Measurements from ENCODE around the gene NATD1.

The NATD1 gene

GRCh38 chr17:21275047-21275578 is 21.9 kb upstream of the NATD1 start:
- DNase-seq = no peak

- peak; percentile 20 for DNase-seq
These were observed 19.9 kb upstream of the NATD1 start for GRCh38 chr17:21272881-21273792.

DNA sequence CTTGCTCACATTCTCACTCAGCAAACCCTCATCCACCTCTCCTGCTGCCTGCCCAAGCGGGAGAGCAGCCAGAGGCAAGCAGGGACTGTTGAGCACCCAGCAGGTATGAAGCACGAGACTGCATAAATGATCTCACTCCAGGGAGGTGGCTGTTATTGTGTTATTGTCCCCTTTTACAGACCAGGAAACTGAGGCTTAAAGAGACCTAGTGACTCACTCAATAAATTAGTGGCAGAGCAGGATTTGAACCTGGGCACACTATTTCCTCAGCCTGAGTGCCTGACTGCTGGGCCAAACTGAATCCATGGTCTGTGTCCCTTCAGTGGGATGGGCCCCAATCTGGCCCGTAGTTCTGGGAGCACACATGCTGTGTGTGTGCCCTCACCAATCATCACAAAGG is 19.0 kb upstream of the NATD1 start:
- DNase-seq = no peak

GRCh38 chr17:21271454-21272183 is 18.4 kb upstream of the NATD1 start:
- no peak for DNase-seq

- DNase-seq = no peak
These were observed 16.2 kb upstream of the NATD1 start for GRCh38 chr17:21269394-21269793.

- no peak for DNase-seq
These were observed 15.5 kb upstream of the NATD1 start for GRCh38 chr17:21268596-21269188.

- DNase-seq = no peak
These were observed 10.2 kb upstream of the NATD1 start for GRCh38 chr17:21263376-21263775.

- no peak for DNase-seq
These were observed 9.2 kb upstream of the NATD1 start for GRCh38 chr17:21262259-21262993.

- DNase-seq = no peak
These were observed 5.4 kb upstream of the NATD1 start for GRCh38 chr17:21258593-21258992.

DNA sequence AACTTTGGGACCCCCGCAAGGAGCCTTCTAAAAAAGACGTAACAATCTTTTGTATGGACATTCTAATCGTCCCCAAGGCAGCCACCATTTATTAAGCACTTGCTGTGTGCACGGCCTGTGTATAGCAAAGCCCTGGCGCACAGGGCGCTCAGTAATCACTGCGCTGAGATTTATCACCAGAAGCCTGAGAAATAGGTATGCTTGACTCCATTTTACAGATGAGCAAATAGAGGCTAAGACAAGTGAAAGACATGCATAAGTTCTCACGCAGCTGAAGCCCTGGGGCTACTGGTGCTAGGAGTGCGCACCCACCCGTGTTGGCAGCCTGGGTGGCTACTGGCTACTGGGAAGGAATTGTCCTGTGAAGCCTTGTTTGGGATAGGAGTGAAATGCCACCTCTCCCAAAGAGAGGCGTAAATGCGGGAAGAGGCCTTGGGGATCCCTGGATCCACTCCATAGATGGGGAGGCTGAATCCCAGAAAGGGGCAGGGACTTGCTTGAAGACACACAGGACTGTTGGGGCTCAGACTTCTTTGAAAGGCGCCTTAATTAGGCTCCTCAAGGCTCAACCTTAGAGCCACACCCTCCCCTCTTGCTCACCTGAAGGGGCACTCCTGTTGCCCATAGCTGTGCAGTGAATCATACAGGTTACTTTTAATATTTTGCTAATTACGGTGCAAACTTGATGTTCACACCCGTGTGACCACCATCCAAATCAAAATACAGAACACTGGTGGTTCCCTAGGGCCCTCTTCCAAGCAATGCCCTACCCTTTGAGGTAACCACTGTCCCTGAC is 634 bp upstream of the NATD1 start:
- DNase-seq = no peak

DNA sequence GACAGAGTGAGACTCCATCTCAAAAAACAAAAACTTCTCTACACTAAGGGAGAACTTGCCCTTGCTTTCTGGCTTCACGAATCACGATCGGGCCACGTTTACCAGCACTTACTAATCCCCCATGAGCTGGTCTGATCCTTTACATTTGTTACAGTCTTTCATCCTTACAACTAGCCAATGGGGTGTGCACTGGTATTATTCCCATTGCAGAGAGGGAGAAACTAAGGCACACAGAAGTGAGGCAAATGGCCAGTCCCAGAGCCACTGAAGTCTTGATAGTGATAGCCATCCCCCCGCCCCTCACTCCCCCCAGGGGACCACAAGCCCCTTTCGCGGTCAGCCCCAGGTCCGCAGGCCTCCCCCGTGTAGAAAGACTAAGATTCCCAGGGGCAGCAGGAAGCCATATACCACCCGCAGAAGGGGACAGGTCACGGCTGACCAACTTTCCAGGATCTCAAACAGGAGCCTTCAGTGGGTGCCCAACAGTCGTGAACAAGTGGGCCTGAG is 868 bp downstream of the NATD1 start:
- no peak for DNase-seq

DNA sequence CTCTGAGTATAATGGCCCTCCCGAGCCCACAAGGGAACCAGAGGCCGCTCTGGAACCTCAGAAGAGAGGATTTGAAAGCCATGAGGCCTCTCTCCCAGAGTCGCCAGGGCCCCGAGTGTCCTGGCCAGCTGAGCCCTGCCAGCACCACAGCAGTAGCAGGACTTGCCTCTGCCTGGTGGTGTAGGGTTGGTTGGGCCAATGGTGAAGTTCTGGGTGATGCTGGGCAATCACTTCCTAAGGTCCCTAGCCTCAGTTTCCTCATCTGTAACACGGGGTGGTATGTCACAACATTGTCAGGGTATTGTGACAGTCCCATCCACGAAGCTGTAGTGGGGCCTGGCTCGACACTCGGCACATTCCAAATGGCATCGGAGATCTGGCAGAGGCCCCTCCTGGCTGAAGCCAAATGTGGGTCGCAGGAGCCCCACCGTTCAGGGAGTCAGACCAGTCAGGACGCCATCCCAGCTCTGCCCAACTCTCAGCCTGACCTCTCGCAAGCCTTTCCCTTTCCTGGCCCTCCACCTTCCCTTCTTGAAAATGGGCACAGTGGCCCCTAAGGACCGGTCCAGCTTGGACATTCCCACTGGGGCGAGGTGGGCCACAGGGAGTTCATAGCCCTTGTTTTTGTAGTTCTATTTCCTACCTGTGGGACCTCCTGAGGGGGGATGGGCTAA is 1.7 kb downstream of the NATD1 start:
- DNase-seq = no peak

- DNase-seq = no peak
These were observed 2.4 kb downstream of the NATD1 start for GRCh38 chr17:21250854-21251253.

DNA sequence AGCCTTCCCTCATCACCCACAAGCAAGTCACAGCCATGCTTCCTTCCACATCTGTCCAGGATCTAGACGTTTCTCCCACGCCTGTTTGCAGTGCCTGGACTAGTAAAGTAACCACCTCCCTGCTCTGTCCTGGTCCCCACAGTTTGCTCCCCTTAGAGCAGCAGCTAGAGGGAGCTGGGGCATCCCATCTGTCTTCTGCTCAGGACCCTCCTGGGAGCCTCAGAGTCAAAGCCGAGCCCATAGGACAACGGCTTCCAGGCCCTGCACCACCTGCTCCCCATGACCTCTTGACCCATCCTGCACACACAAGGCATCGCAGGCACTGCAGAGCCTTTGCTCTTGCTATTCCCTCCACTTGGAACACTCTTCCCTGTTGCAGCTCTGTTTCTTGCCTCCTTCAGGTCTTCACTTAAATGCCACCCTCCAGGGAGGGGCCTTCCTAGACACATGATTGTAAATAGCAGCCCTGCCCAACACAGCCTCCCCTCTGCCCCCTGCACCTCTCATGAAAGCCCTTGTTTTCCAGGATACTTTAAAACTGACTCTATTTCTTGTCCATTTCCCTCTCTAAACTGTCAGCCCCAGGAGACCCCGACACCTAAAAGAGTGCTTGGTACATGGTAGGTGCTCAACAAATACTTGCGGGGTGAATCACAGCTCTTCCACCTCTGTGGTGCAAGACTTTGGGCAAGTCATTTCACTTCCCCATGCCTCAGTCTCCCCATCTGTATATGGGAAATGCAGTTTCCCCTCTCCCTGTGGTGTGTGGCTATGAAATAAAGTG is 3.1 kb downstream of the NATD1 start:
- no peak for DNase-seq

DNA sequence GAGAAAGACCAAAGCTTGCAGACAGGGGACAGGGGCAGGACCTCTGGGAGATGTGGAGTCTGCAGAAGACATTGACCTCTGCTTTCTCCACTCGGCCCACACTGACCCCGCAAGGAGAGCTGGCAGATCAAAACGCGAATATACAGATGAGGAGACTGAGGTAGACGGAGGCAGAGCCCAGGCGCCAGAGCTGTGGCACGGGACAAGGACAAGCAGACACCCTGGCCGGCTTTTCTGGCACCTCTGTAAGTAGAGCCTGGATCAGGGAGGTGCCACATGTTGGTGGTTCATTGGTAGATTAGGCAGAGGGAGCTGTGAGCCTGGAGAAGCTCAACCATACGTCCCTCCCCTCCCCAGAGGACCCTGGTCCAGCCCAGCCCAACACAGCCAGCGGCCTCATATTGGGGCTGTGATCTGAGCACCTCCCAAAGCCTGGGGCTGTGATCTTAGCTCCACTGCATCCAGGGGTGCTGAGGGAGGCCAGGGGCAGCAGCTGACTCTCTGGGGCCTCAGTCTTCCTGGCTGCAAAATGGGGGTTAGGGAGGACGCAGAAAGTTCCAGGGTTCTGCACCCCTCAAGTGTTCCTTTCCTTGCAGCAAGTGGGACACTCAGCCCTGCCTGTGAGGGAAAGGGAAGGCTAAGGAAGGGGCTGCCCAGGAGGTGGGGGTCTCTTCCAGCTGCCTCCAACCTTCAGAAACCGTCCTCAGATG is 4.0 kb downstream of the NATD1 start:
- DNase-seq = no peak

- DNase-seq = no peak
These were observed 4.7 kb downstream of the NATD1 start for GRCh38 chr17:21248500-21248899.

- DNase-seq = no peak
These were observed 5.5 kb downstream of the NATD1 start for GRCh38 chr17:21247552-21248258.

DNA sequence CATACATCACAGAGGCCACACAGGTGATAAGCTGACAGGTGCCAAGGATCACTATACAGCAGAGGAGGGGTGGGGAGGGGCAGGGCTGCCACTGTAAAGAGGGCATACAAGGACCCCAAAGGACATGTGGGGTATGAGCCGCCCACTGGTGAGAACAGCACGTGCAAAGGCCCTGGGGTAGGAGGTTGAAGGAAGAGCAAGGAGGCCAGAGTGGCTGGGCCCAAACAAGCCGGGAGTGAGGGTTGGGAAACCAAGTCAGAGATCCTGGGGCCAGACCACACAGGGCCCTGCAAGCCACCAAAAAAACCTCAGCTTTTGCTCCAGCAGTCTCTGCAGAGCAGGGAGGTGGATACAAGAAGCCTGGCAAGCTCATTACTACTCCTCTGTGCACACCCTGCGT is 6.5 kb downstream of the NATD1 start:
- DNase-seq = no peak

DNA sequence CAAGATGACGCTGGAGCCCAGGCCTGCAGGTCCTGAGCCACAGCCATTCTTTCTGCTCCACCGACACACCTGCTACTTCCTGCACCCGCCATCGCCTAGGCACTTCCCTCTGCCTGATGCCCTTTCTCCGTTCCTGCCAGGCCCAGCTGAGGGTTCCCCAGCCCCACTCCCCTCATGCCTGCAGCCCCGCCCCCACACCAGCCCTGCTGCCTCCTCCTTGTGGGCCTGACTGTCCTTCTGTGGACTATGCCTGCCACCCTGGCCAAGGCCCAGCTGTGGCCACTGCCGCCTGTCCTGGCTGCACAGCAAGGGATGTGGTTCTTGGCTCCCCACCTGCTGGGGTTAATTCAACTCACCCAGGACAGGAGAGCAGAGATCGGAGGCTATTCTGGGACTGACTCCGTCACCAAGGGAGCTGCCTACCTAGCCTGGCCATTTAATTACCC is 7.5 kb downstream of the NATD1 start:
- no peak for DNase-seq

Data from SHP77 treated with DMSO at 0.1 percent for 48 hours (cell line).